ENCODE measurements around the gene CEACAM7. TPM values are rescaled to one million over a fixed set of nuclear protein-coding genes. Genes with fewer than 3 reads are reported as not detected.

The CEACAM7 gene
- 4.4 and 8.0 TPM in 2 replicates for total RNA-seq (ENCODE audit: low replicate concordance)
- long read RNA-seq, transcript CEACAM7-202 (5 exons, 1,236 nt) = major isoform, 25 of 39 reads
- long read RNA-seq, transcript CEACAM7-201 (5 exons, 2,489 nt) = minor isoform, 9 of 39 reads
- long read RNA-seq, partial matches to known transcripts = 3 of 39 reads
- long read RNA-seq, other reads (novel, unspliced or antisense) = 2 of 39 reads

DNA sequence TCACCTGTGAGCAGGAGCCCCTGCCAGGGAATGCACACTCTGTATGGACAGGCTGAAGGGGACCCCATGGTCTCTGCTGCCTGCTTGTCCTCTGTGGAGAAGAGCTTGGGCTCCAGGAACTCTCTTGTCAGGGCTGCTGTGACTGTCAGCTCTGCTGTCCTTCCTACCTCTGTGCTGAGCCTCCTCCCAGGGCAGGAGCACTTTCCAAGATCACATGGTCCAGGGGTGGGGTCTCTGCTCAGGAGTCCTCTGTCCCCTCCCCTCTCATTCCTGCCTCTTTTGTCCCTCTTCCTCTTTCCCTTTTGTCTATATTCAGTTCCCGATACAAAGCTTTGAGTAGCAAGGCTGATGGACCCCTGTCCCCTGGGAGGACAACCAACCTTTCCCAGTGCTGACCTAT, at the start of gene CEACAM7:
Gene CEACAM7, minus strand, starts transcription at position 173 of the 400 bp plus-strand sequence. Its CDS starts 105 bp downstream, at position 68.
- Mint-ChIP-seq H3K27me3 (no peaks in the 10 kb centered on the region), H3K27ac (no peak within 1 kb of the TSS), H3K4me1 (ENCODE audit: unreplicated experiment) (no peaks in the 10 kb centered on the region), H3K9me3 (peaks cover 10% of the 10 kb centered on the region), H3K4me3 (no peak within 1 kb of the TSS), H3K36me3 (no peaks in the 10 kb centered on the region)
- DNase-seq (ENCODE audit: extremely low spot score, unreplicated experiment) = no peak
- TF ChIP-seq, protein P1, sequence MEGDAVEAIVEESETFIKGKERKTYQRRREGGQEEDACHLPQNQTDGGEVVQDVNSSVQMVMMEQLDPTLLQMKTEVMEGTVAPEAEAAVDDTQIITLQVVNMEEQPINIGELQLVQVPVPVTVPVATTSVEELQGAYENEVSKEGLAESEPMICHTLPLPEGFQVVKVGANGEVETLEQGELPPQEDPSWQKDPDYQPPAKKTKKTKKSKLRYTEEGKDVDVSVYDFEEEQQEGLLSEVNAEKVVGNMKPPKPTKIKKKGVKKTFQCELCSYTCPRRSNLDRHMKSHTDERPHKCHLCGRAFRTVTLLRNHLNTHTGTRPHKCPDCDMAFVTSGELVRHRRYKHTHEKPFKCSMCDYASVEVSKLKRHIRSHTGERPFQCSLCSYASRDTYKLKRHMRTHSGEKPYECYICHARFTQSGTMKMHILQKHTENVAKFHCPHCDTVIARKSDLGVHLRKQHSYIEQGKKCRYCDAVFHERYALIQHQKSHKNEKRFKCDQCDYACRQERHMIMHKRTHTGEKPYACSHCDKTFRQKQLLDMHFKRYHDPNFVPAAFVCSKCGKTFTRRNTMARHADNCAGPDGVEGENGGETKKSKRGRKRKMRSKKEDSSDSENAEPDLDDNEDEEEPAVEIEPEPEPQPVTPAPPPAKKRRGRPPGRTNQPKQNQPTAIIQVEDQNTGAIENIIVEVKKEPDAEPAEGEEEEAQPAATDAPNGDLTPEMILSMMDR (conservative IDR thresholded peaks at IDR 0.05) = no peak

DNA sequence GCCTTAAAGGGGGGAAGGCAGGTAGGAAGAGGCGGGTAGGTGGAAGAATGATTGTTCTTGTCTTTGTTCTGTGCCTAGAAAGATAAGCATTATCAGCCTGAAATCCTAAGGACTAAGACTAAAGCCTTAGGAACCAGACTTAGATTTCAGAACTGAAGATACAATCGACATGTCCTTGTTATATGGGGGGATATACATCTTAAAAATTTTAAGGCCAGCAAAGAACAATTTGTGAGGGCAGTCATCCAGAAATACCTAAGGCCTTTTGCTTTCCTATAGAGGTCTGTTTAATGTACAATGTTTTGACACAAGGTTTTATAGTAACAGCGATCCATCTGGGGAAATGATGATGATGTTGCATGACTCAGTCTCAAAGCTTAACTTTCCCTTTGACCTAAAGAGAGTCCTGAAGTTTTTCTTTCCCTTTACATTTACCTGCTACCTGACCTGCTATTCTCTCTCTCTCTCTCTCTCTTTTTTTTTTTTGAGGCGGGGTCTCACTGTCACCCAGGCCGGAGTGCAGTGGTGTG, 47.1 kb upstream of the CEACAM7 start:
- Mint-ChIP-seq H3K27ac (peak overlapping the region; percentile 75), H3K9me3 (peaks cover 5% of the 10 kb centered on the region), H3K27me3 (no peaks in the 10 kb centered on the region), H3K36me3 (no peaks in the 10 kb centered on the region), H3K4me3 (no peak overlapping the region), H3K4me1 (ENCODE audit: unreplicated experiment) (no peaks in the 10 kb centered on the region)
- TF ChIP-seq, protein P1 (conservative IDR thresholded peaks at IDR 0.05) = no peak
- DNase-seq (ENCODE audit: extremely low spot score, unreplicated experiment) = no peak

DNA sequence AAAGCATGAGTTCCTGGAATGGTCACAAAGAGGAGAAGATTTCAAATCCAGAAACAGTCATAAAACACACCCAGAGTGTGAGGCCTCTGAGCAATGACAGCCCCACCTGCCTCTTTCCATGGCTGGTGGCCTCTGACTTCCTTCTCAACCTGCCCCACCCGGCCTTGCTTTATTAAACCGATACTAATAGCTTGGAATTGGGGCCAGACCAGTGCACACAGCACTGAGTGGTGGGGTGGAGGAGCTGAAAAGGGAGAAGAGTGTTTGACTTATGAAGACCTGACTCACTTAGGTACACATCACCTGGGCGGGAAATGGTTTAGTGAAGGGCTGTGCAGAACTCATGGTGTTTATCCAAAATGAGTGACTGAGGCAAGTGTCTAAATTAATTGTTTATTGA, 46.5 kb upstream of the CEACAM7 start:
- no peaks in the 10 kb centered on the region for H3K27me3 Mint-ChIP-seq
- peak overlapping the region; percentile 75 for H3K27ac Mint-ChIP-seq
- no peaks in the 10 kb centered on the region for H3K4me1 Mint-ChIP-seq (ENCODE audit: unreplicated experiment)
- H3K36me3 Mint-ChIP-seq = no peaks in the 10 kb centered on the region
- TF ChIP-seq, protein P1 (conservative IDR thresholded peaks at IDR 0.05) = no peak
- H3K4me3 Mint-ChIP-seq = no peak overlapping the region
- peaks cover 5% of the 10 kb centered on the region for H3K9me3 Mint-ChIP-seq
- DNase-seq (ENCODE audit: extremely low spot score, unreplicated experiment) = no peak

DNA sequence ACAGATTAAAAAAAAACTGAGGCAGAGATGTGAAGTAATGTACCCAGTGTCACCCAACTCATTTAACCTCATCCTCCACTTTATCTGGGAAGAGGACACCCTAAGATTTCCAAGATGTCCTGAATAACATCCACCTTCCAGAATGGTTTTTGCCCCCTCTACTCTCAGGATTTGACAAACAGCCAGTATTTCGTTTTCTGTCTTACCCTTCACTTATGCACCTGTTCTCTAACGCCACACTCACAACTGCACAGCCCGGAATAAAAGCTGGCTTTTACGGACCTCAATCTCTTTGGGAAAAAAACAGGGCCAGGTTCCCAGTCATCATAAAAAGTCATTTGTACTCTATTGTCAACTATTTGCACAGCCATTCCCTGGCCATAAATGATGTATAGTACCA, 46.1 kb upstream of the CEACAM7 start:
- H3K9me3 Mint-ChIP-seq = peaks cover 5% of the 10 kb centered on the region
- TF ChIP-seq, protein P1 (conservative IDR thresholded peaks at IDR 0.05) = no peak

DNA sequence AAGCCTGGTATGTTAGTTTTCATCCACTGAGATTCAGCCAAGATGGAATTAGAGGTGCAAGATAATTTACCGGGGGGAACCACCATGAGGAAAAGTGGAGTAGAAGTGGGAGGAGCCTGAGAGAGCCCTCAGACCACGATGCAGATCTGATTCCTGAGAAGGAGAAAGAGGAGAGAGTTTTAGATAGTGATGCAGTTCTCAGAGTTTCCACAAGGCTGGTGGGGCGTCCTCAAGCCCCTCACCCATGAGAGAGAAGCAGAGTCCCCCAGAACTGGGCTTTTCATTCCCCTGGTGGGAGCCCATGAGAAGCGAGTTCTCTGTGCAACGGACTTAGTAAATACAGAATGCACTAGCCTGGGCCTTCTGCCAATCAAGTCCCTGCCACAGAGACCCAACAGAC, 38.4 kb upstream of the CEACAM7 start:
- Mint-ChIP-seq H3K27ac (no peak overlapping the region), H3K4me3 (no peak overlapping the region), H3K9me3 (peaks cover 7% of the 10 kb centered on the region), H3K36me3 (no peaks in the 10 kb centered on the region), H3K4me1 (ENCODE audit: unreplicated experiment) (no peaks in the 10 kb centered on the region), H3K27me3 (no peaks in the 10 kb centered on the region)
- TF ChIP-seq, protein P1 (conservative IDR thresholded peaks at IDR 0.05) = no peak
- DNase-seq (ENCODE audit: extremely low spot score, unreplicated experiment) = no peak

More for the DNA sequence above, 46.1 kb upstream of the CEACAM7 start:
- H3K4me3 Mint-ChIP-seq = no peak overlapping the region
- H3K27me3 Mint-ChIP-seq = no peaks in the 10 kb centered on the region
- H3K27ac Mint-ChIP-seq = peak overlapping the region; percentile 61
- H3K36me3 Mint-ChIP-seq = no peaks in the 10 kb centered on the region
- DNase-seq (ENCODE audit: extremely low spot score, unreplicated experiment) = no peak
- H3K4me1 Mint-ChIP-seq (ENCODE audit: unreplicated experiment) = no peaks in the 10 kb centered on the region

Data from type B pancreatic cell (in vitro differentiated cells).